ENCODE measurements around the gene BTBD9. TPM values are rescaled to one million over a fixed set of nuclear protein-coding genes. Genes with fewer than 3 reads are reported as not detected.
"Not testable (repeated sequence)": the region's sequence is repeated elsewhere in the genome, so short reads cannot be mapped to it uniquely, and the experiment has no call there.

BTBD9 gene
- total RNA-seq, 4 donors from 2014 or later, result 10.6 to 16.6 (median 15.1) TPM

DNA sequence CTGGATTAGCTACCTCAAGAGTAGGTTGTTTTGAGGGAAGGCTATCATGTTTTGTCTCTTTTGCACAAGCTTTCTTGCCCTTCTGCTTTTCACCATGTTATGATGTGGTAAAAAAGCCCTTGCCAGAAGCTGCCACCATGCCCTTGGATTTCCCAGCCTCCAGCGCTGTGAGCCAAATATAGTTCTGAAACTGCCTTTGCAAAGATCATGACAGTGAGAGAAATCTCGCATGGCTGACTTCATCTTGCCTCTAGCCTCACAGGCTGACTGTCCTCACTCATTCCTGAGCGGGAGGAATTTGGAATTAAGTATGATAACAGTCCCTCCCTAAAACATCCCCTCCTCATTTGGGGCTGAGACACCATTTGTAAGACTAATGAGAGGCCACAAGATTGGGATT lies 207.7 kb downstream of the BTBD9 start:
- no peak for DNase-seq (ENCODE audit: low spot score in 2 of 2)
- no peak overlapping the region for H3K4me3 ChIP-seq (ENCODE audit: low read depth, poor library complexity, severe bottlenecking)
- TF ChIP-seq POLR2A (IDR thresholded peaks at IDR 0.05), result no peak
- TF ChIP-seq, protein P1, sequence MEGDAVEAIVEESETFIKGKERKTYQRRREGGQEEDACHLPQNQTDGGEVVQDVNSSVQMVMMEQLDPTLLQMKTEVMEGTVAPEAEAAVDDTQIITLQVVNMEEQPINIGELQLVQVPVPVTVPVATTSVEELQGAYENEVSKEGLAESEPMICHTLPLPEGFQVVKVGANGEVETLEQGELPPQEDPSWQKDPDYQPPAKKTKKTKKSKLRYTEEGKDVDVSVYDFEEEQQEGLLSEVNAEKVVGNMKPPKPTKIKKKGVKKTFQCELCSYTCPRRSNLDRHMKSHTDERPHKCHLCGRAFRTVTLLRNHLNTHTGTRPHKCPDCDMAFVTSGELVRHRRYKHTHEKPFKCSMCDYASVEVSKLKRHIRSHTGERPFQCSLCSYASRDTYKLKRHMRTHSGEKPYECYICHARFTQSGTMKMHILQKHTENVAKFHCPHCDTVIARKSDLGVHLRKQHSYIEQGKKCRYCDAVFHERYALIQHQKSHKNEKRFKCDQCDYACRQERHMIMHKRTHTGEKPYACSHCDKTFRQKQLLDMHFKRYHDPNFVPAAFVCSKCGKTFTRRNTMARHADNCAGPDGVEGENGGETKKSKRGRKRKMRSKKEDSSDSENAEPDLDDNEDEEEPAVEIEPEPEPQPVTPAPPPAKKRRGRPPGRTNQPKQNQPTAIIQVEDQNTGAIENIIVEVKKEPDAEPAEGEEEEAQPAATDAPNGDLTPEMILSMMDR (IDR thresholded peaks at IDR 0.05), result no peak
- WGBS, 2 donors, result 89 to 90% methylated on average over 3 of the region's 3 CpGs
- intact Hi-C loops (cut with DNase I; ENCODE audit: low total_unique reads), result no loop called here

DNA sequence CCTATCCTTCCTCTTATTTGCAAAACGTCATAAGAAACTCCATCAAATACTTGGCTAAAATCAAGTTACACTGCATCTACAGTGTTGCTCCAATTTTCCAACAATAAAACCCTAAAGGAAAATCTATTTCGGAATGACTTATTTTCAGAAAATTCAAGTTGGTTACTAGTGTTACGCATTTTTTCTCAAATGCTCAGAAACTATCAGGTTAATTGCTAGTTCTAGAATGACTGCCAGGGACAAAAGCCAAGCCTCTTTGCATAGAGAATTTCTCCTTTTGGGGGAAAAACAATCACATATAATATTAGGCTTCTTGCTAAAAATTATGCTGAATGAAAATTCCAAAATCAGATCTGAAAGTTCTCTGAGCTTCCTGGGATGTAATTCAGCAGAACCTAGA lies 210.2 kb downstream of the BTBD9 start:
- 92 to 93% methylated on average over 3 of the region's 3 CpGs for WGBS, 2 donors
- DNase-seq (ENCODE audit: low spot score in 2 of 2), result no peak
- intact Hi-C loops (cut with DNase I; ENCODE audit: low total_unique reads), result no loop called here
- TF ChIP-seq, protein P1 (IDR thresholded peaks at IDR 0.05), result no peak
- no peak for TF ChIP-seq POLR2A (IDR thresholded peaks at IDR 0.05)
- no peak overlapping the region for H3K4me3 ChIP-seq (ENCODE audit: low read depth, poor library complexity, severe bottlenecking)

DNA sequence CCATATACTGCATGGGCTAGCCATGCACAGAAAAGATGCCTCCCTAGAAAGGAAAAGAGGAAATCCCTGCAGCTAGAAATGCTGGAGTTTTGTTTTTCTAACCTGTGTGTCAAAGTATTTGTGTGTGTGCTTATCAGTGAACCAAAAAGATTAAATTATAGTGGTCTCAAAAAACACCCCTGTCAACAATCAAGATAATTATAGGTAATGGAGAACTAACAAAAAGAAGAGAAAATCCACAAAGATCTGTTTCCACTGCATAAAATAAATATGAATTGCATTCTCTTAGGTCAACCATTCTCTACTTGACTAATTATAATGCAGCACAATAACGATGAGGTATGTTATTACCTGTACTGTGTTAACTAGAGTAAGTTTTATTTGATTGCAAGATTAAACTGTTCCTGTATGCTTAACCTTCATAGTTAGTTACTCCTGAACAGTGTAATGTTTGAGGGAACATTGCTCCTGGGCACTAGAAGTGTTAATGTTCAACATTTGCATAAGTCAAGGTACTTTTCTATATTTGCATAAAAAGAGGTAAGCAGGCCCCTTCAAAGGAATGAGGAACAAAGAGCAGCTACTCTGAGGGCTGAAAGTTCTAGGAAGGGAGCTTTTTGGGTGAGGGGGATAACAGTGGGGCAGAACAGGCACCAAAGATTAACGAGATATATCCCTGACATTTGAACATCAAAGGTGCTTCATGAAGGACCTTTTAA lies 212.1 kb downstream of the BTBD9 start:
- no peak overlapping the region for H3K4me3 ChIP-seq (ENCODE audit: low read depth, poor library complexity, severe bottlenecking)
- intact Hi-C loops (cut with DNase I; ENCODE audit: low total_unique reads), result no loop called here
- 51 to 62% methylated on average over 2 of the region's 2 CpGs for WGBS, 2 donors
- no peak for DNase-seq (ENCODE audit: low spot score in 2 of 2)
- TF ChIP-seq, protein P1 (IDR thresholded peaks at IDR 0.05), result no peak
- no peak for TF ChIP-seq POLR2A (IDR thresholded peaks at IDR 0.05)

DNA sequence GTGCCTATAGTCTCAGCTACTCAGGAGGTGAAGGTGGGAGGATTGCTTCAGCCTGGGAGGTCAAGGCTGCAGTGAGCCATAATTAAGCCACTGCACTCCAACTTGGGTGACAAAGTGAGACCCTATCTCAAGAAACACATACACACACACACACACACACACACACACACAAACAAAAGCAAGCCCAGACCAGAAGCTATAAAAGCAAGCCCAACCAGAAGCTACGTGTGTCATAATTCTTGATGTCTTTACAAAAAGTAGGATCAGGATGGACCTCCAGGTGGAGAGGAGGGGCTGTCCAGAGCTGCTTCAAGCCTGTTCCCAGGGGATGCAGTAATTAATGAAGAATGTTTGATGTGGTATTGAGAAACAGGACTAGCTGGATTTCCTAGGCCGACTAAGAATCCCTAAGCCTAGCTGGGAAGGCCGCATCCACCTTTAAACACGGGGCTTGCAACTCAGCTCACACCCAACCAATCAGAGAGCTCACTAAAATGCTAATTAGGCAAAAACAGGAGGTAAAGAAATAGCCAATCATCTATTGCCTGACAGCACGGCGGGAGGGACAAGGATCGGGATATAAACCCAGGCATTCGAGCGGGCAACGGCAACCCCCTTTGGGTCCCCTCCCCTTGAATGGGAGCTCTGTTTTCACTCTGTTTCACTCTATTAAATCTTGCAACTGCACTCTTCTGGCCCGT lies 213.8 kb downstream of the BTBD9 start:
- 88 to 89% methylated on average over 11 of the region's 11 CpGs for WGBS, 2 donors
- intact Hi-C loops (cut with DNase I; ENCODE audit: low total_unique reads); H3K4me3 ChIP-seq (ENCODE audit: low read depth, poor library complexity, severe bottlenecking): not testable (repeated sequence)

DNA sequence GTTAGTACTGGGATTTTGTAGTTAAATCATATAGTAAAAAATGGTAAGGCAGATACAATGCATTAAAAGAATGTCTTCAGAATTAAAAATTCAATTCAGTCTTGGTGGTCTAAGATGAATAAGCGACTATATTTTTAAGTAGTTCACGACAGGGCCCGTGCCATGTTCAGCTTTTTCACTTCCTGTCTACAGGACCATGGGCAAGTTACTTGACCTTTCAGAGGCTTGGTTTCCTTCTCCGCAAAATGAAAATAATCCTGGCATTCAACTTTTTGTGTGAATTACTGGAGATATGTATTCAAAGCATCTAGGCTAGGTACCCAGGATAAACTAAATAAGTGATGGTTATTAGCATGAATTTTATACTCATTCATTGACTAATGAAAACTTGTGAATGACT lies 216.0 kb downstream of the BTBD9 start:
- intact Hi-C loops (cut with DNase I; ENCODE audit: low total_unique reads), result no loop called here
- no peak for DNase-seq (ENCODE audit: low spot score in 2 of 2)
- WGBS, 2 donors, result 63 to 92% methylated on average over 4 of the region's 4 CpGs
- H3K4me3 ChIP-seq (ENCODE audit: low read depth, poor library complexity, severe bottlenecking), result no peak overlapping the region
- TF ChIP-seq, protein P1 (IDR thresholded peaks at IDR 0.05), result no peak
- TF ChIP-seq POLR2A (IDR thresholded peaks at IDR 0.05), result no peak

More for the DNA sequence above, 213.8 kb downstream of the BTBD9 start:
- DNase-seq (ENCODE audit: low spot score in 2 of 2), result not testable (repeated sequence)

DNA sequence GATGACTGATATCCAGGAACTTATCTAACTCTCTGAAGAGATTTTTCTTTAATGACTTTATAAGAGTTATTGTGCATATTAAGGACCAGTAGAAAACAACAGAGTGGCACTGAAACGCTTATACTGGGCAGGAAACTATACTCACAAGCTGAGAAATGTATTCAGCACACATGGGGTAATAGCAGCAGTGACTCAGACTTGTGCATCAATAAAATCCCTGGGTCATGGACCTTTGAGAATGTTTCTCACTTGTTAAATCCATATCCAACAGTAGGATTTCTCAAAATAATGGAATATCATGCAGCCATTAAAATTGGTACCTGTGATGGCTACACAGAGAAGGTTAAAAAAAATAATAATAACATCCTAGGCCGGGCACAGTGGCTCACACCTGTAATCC lies 219.5 kb downstream of the BTBD9 start:
- WGBS, 2 donors, result 94 to 95% methylated on average over 2 of the region's 2 CpGs
- H3K4me3 ChIP-seq (ENCODE audit: low read depth, poor library complexity, severe bottlenecking), result no peak overlapping the region
- intact Hi-C loops (cut with DNase I; ENCODE audit: low total_unique reads), result no loop called here
- no peak for DNase-seq (ENCODE audit: low spot score in 2 of 2)
- TF ChIP-seq, protein P1 (IDR thresholded peaks at IDR 0.05), result no peak
- no peak for TF ChIP-seq POLR2A (IDR thresholded peaks at IDR 0.05)

All from lower leg skin (tissue), 4 donors.